ENCODE data around the gene GEMIN2.

DNA sequence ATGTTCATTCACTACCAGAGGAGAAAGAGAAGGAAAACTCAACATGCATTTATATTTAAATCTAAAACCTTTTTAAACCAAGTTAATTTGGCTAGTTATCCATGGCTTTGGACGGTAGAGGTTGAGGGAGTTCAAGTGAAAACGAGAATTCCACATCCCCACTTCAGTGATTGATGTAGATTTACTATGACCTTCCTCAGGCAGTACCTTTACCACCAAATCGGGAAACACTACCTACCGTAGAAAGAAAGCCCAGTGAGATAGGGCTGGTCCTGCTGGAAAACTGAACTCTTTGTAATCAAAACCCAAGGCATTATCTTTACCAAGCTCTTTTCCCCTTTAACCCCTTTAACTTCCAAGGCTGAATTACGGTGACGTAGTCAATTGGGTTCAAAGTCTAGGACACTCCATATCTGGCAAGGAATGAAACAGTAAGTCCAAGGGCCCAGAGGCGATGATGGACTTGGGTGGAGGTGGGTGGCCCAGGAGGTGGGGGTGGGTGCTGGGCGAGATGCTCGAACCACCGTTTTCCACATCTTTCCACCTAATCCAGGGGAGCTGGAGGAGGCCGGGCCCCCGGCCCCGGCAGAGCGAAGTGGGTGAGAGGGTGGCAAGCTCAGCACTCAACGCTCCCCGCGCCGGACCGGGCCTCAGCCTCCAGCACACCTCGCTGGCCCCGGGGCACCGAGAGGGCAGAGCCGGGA, 11.7 kb upstream of the GEMIN2 start:
- no peak for TF ChIP-seq POLR2A (IDR thresholded peaks at IDR 0.05)
- TF ChIP-seq, protein P1, sequence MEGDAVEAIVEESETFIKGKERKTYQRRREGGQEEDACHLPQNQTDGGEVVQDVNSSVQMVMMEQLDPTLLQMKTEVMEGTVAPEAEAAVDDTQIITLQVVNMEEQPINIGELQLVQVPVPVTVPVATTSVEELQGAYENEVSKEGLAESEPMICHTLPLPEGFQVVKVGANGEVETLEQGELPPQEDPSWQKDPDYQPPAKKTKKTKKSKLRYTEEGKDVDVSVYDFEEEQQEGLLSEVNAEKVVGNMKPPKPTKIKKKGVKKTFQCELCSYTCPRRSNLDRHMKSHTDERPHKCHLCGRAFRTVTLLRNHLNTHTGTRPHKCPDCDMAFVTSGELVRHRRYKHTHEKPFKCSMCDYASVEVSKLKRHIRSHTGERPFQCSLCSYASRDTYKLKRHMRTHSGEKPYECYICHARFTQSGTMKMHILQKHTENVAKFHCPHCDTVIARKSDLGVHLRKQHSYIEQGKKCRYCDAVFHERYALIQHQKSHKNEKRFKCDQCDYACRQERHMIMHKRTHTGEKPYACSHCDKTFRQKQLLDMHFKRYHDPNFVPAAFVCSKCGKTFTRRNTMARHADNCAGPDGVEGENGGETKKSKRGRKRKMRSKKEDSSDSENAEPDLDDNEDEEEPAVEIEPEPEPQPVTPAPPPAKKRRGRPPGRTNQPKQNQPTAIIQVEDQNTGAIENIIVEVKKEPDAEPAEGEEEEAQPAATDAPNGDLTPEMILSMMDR (IDR thresholded peaks at IDR 0.05), result no peak
